ENCODE measurements around the gene MGAT4A. TPM values are rescaled to one million over a fixed set of nuclear protein-coding genes. Genes with fewer than 3 reads are reported as not detected.

The MGAT4A gene
- total and polyA plus RNA-seq, 2 of the 8 experiments (the other 6 are each of a cell fraction or from before 2014, with no cell fraction given) = 1.4 to 7.7 TPM

GRCh38 chr2:98702858-98703620 is 27.9 kb downstream of the MGAT4A start (continued):
- TF ChIP-seq CTCF (IDR thresholded peaks at IDR 0.05; ENCODE audit: control extremely low read depth in 1 of 3, insufficient read depth in 1 of 3, low read depth in 1 of 3, low read length in 3 of 3) (no peak), SRF (IDR thresholded peaks at IDR 0.05; ENCODE audit: low read depth, low read length) (no peak), ATF2 (IDR thresholded peaks at IDR 0.05; ENCODE audit: low read length) (no peak), TCF12 (IDR thresholded peaks at IDR 0.05; ENCODE audit: low read depth, low read length) (no peak), BACH1 (IDR thresholded peaks at IDR 0.05; ENCODE audit: low read length) (no peak), KDM5A (IDR thresholded peaks at IDR 0.05; ENCODE audit: low read length) (no peak), SIRT6 (IDR thresholded peaks at IDR 0.05; ENCODE audit: low read length) (no peak), RBBP5 (IDR thresholded peaks at IDR 0.05; ENCODE audit: borderline replicate concordance, low read depth, low read length) (no peak)

Measured in H1 (cell line).